Measurements from ENCODE around the gene KCNN3. TPM values are rescaled to one million over a fixed set of nuclear protein-coding genes. Genes with fewer than 3 reads are reported as not detected.

KCNN3 gene
- total RNA-seq, 1 experiment from 2014 or later = 0.07 TPM

DNA sequence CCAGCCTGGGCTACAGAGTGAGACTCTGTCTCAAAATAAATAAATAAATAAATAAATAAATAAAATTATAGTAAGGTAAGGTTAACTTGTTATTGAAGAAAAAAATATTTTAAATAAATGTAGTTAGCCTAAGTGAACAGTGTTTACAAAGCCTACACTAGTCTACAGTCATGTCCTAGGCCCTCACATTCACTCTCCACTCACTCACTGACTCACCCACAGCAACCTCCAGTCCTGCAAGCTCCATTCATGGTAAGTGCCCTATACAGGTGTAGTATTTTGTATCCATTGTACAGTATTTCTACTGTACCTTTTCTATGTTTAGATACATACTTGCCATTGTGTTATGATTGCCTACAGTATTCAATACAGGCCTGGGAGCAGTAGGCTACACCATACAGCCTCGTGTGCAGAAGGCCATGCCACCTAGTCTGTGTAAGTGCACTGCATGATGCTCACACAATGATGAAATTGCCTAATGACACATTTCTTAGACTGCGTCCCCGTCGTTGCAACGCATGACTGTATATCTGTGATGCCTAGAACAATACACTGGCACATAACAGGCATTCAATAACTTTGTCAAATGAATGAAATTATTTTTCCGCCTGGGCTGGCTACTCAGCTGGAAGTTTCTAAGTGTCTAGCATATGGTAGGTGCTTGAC is 14.8 kb downstream of the KCNN3 start:
- BruUV-seq (replicated peaks) = no TSS peak
- DNase-seq (ENCODE audit: unreplicated experiment) = no peak
- Mint-ChIP-seq H3K9me3 (ENCODE audit: unreplicated experiment) (no peaks in the 10 kb centered on the region), H3K4me1 (ENCODE audit: insufficient read depth, unreplicated experiment) (peaks cover 4% of the 10 kb centered on the region), H3K36me3 (ENCODE audit: insufficient read depth, unreplicated experiment) (no peaks in the 10 kb centered on the region), H3K27me3 (ENCODE audit: insufficient read depth, unreplicated experiment) (no peaks in the 10 kb centered on the region), H3K27ac (ENCODE audit: low read depth, unreplicated experiment) (no peak overlapping the region), H3K4me3 (ENCODE audit: unreplicated experiment) (no peak overlapping the region)
- intact Hi-C loops (cut with micrococcal nuclease) = no loop called here
- POLR2A ChIA-PET = interaction anchor here (0.6 kb wide), 1 partner anchor 294 kb away, joined by 3 read pairs; no protein-coding TSS in a partner anchor
- CTCF ChIA-PET = interaction anchor here (0.6 to 2.2 kb wide), 4 partner anchors 24 to 296 kb away, joined by 3 to 7 read pairs (median 5); no protein-coding TSS in a partner anchor
- TF ChIP-seq, protein P1, sequence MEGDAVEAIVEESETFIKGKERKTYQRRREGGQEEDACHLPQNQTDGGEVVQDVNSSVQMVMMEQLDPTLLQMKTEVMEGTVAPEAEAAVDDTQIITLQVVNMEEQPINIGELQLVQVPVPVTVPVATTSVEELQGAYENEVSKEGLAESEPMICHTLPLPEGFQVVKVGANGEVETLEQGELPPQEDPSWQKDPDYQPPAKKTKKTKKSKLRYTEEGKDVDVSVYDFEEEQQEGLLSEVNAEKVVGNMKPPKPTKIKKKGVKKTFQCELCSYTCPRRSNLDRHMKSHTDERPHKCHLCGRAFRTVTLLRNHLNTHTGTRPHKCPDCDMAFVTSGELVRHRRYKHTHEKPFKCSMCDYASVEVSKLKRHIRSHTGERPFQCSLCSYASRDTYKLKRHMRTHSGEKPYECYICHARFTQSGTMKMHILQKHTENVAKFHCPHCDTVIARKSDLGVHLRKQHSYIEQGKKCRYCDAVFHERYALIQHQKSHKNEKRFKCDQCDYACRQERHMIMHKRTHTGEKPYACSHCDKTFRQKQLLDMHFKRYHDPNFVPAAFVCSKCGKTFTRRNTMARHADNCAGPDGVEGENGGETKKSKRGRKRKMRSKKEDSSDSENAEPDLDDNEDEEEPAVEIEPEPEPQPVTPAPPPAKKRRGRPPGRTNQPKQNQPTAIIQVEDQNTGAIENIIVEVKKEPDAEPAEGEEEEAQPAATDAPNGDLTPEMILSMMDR (IDR thresholded peaks at IDR 0.05; ENCODE audit: unreplicated experiment) = no peak

GRCh38 chr1:154852845-154853244 is 17.2 kb downstream of the KCNN3 start:
- CTCF ChIA-PET = interaction anchor here (0.5 to 2.1 kb wide), 6 partner anchors 10 to 1033 kb away, joined by 3 to 5 read pairs (median 3); no protein-coding TSS in a partner anchor
- no peak for DNase-seq (ENCODE audit: unreplicated experiment)
- TF ChIP-seq, protein P1 (IDR thresholded peaks at IDR 0.05; ENCODE audit: unreplicated experiment) = no peak
- POLR2A ChIA-PET = interaction anchor here (0.6 to 1.4 kb wide), 3 partner anchors 19 to 148 kb away, joined by 3 to 4 read pairs (median 3); no protein-coding TSS in a partner anchor
- no peaks in the 10 kb centered on the region for H3K9me3 Mint-ChIP-seq (ENCODE audit: unreplicated experiment)
- H3K27ac Mint-ChIP-seq (ENCODE audit: low read depth, unreplicated experiment) = no peak overlapping the region
- H3K4me3 Mint-ChIP-seq (ENCODE audit: unreplicated experiment) = no peak overlapping the region
- peaks cover 16% of the 10 kb centered on the region for H3K27me3 Mint-ChIP-seq (ENCODE audit: insufficient read depth, unreplicated experiment)
- no peaks in the 10 kb centered on the region for H3K4me1 Mint-ChIP-seq (ENCODE audit: insufficient read depth, unreplicated experiment)
- BruUV-seq (replicated peaks) = no TSS peak
- H3K36me3 Mint-ChIP-seq (ENCODE audit: insufficient read depth, unreplicated experiment) = no peaks in the 10 kb centered on the region
- intact Hi-C loops (cut with micrococcal nuclease) = no loop called here

DNA sequence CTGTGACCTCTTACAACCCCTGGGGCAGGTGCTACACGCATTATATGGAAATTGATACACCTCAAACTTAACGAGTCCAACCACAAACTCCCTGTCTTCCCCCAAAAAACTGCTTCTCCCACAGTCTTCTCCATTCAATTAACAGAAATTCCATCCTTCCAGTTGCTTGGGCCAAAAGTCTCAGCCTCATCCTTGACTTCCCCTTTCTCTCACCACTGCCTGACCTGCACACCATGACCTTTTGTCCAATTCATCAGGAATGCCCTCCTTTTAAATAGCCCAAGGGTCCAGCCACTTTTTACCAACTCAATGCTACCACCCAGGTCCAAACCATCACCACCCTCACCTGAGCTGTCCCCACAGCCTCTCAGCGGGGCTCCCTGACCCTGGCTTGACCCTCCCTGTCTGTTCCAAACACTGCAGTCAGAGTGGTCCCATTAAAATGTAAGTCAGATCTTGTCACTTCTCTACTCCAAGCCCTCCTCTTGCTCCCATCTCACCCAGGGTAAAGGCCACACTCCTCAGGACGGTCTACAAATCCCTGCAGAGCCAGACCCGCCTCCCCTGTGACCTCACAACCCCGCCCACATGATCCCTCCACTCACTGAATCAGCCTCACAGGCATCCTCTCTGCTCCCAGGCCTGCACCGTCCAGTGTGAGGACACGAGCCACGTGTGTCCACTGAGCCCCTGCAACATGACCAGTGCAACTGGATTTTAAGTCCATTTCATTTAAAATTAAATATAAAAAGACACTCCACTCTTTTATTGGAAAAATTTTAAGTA is 18.5 kb downstream of the KCNN3 start:
- no peak overlapping the region for H3K4me3 Mint-ChIP-seq (ENCODE audit: unreplicated experiment)
- no TSS peak for BruUV-seq (replicated peaks)
- ChIA-PET POLR2A (no interaction called here), CTCF (interaction anchor here (1.9 kb wide), 1 partner anchor 11 kb away, joined by 12 read pairs; no protein-coding TSS in a partner anchor)
- no peak overlapping the region for H3K27ac Mint-ChIP-seq (ENCODE audit: low read depth, unreplicated experiment)
- intact Hi-C loops (cut with micrococcal nuclease) = no loop called here
- H3K36me3 Mint-ChIP-seq (ENCODE audit: insufficient read depth, unreplicated experiment) = no peaks in the 10 kb centered on the region
- H3K4me1 Mint-ChIP-seq (ENCODE audit: insufficient read depth, unreplicated experiment) = no peaks in the 10 kb centered on the region
- no peak for DNase-seq (ENCODE audit: unreplicated experiment)
- TF ChIP-seq, protein P1 (IDR thresholded peaks at IDR 0.05; ENCODE audit: unreplicated experiment) = no peak
- H3K9me3 Mint-ChIP-seq (ENCODE audit: unreplicated experiment) = no peaks in the 10 kb centered on the region
- peaks cover 20% of the 10 kb centered on the region for H3K27me3 Mint-ChIP-seq (ENCODE audit: insufficient read depth, unreplicated experiment)

DNA sequence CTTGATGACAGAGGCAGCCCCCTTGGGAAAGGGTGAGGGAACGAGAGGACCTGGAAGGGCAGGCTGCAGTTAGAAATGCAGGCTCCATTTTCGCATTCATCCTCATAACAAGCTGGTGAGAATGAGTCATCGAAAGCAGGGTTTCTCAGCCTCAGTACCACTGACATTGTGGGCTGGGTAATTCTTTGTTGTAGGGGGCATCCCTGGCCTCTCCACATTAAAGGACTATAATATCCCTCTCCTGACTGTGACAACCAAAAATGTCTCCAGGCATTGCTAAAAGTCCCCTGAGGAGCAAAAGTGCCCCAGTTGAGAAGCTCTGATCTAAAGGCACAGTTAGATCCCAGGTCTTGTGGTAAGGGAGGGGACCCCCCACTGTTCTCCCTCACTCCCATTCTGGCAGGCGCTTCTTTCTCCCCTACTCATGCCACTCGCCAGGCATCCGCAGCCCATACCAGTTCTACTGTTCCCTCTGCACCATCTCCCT is 20.4 kb downstream of the KCNN3 start:
- Mint-ChIP-seq H3K4me3 (ENCODE audit: unreplicated experiment) (no peak overlapping the region), H3K4me1 (ENCODE audit: insufficient read depth, unreplicated experiment) (no peaks in the 10 kb centered on the region), H3K36me3 (ENCODE audit: insufficient read depth, unreplicated experiment) (no peaks in the 10 kb centered on the region), H3K27ac (ENCODE audit: low read depth, unreplicated experiment) (no peak overlapping the region), H3K27me3 (ENCODE audit: insufficient read depth, unreplicated experiment) (peaks cover 39% of the 10 kb centered on the region), H3K9me3 (ENCODE audit: unreplicated experiment) (no peaks in the 10 kb centered on the region)
- intact Hi-C loops (cut with micrococcal nuclease) = no loop called here
- ChIA-PET POLR2A (interaction anchor here (0.6 kb wide), 3 partner anchors 156 to 1216 kb away, joined by 3 read pairs; partner anchors contain the start of gene CHTOP), CTCF (interaction anchor here (0.6 to 1.9 kb wide), 4 partner anchors 12 to 180 kb away, joined by 3 to 12 read pairs (median 7); no protein-coding TSS in a partner anchor)
- DNase-seq (ENCODE audit: unreplicated experiment) = no peak
- TF ChIP-seq, protein P1 (IDR thresholded peaks at IDR 0.05; ENCODE audit: unreplicated experiment) = no peak
- no TSS peak for BruUV-seq (replicated peaks)
